ENCODE data around the gene TM7SF3. TPM values are rescaled to one million over a fixed set of nuclear protein-coding genes. Genes with fewer than 3 reads are reported as not detected.

The TM7SF3 gene
- total RNA-seq, 3 donors from 2014 or later = 40.2 to 60.0 (median 56.1) TPM

- DNase-seq (ENCODE audit: low spot score in 2 of 2) = peak; percentile 97 to 98
- Histone ChIP-seq H3K4me3 (peak within 1 kb of the TSS; percentile 85 to 97 (median 95)), H3K36me3 (no peaks in the 10 kb centered on the region), H3K9me3 (no peaks in the 10 kb centered on the region), H3K27ac (peak within 1 kb of the TSS; percentile 95), H3K27me3 (no peaks in the 10 kb centered on the region), H3K4me1 (peaks cover 0 to 10% of the 10 kb centered on the region in 2 donors)
- TF ChIP-seq CTCF (IDR thresholded peaks at IDR 0.05) (peak in 1 of 3 donors; percentile 10), POLR2AphosphoS5 (IDR thresholded peaks at IDR 0.05) (peak; percentile 94 to 96 (median 94)), POLR2A (IDR thresholded peaks at IDR 0.05) (peak; percentile 97)
- intact Hi-C loops (cut with DNase I; ENCODE audit: low total_unique reads) = no loop called here
Measured at GRCh38 chr12:26937863-26938700, 76.1 kb downstream of the TM7SF3 start, which contains the start of the genes FGFR1OP2 and INTS13. FGFR1OP2 (plus strand) TSS chr12:26938470; CDS start chr12:26954159, 15,689 bp downstream. INTS13 (minus strand) TSS chr12:26937981; CDS start chr12:26936803, 1,178 bp downstream.

GRCh38 chr12:26937443-26937862 is 76.7 kb downstream of the TM7SF3 start:
- no peaks in the 10 kb centered on the region for H3K9me3 ChIP-seq
- H3K36me3 ChIP-seq = no peaks in the 10 kb centered on the region
- DNase-seq (ENCODE audit: low spot score in 2 of 2) = no peak
- intact Hi-C loops (cut with DNase I; ENCODE audit: low total_unique reads) = no loop called here
- H3K4me3 ChIP-seq = peak overlapping the region; percentile 85 to 97 (median 95)
- peaks cover 0 to 10% of the 10 kb centered on the region in 2 donors for H3K4me1 ChIP-seq
- H3K27ac ChIP-seq = peak overlapping the region; percentile 95
- TF ChIP-seq POLR2AphosphoS5 (IDR thresholded peaks at IDR 0.05) = no peak
- H3K27me3 ChIP-seq = no peaks in the 10 kb centered on the region

- DNase-seq (ENCODE audit: low spot score in 2 of 2) = no peak
- Histone ChIP-seq H3K27ac (peak overlapping the region; percentile 95), H3K4me3 (peak overlapping the region; percentile 85 to 97 (median 95)), H3K4me1 (peaks cover 0 to 10% of the 10 kb centered on the region in 2 donors), H3K9me3 (no peaks in the 10 kb centered on the region), H3K27me3 (no peaks in the 10 kb centered on the region), H3K36me3 (no peaks in the 10 kb centered on the region)
- intact Hi-C loops (cut with DNase I; ENCODE audit: low total_unique reads) = no loop called here
- TF ChIP-seq POLR2AphosphoS5 (IDR thresholded peaks at IDR 0.05) (no peak), CTCF (IDR thresholded peaks at IDR 0.05) (no peak), POLR2A (IDR thresholded peaks at IDR 0.05) (no peak)
Measured at GRCh38 chr12:26936559-26937442, 77.4 kb downstream of the TM7SF3 start.

GRCh38 chr12:26935636-26936378 is 78.4 kb downstream of the TM7SF3 start:
- Histone ChIP-seq H3K27me3 (no peaks in the 10 kb centered on the region), H3K4me3 (peak overlapping the region in 1 of 3 donors; percentile 85), H3K4me1 (peaks cover 0 to 10% of the 10 kb centered on the region in 2 donors), H3K27ac (peak overlapping the region; percentile 5 to 22), H3K9me3 (no peaks in the 10 kb centered on the region), H3K36me3 (no peaks in the 10 kb centered on the region)
- no peak for DNase-seq (ENCODE audit: low spot score in 2 of 2)
- intact Hi-C loops (cut with DNase I; ENCODE audit: low total_unique reads) = no loop called here
- TF ChIP-seq CTCF (IDR thresholded peaks at IDR 0.05) (no peak), POLR2A (IDR thresholded peaks at IDR 0.05) (no peak), POLR2AphosphoS5 (IDR thresholded peaks at IDR 0.05) (no peak)

GRCh38 chr12:26929590-26929989 is 84.6 kb downstream of the TM7SF3 start:
- no peak for DNase-seq (ENCODE audit: low spot score in 2 of 2)
- Histone ChIP-seq H3K27ac (no peak overlapping the region), H3K4me1 (no peaks in the 10 kb centered on the region), H3K36me3 (peaks cover 6% of the 10 kb centered on the region), H3K4me3 (no peak overlapping the region), H3K27me3 (no peaks in the 10 kb centered on the region), H3K9me3 (no peaks in the 10 kb centered on the region)
- no peak for TF ChIP-seq POLR2AphosphoS5 (IDR thresholded peaks at IDR 0.05)
- no peak for TF ChIP-seq CTCF (IDR thresholded peaks at IDR 0.05)
- TF ChIP-seq POLR2A (IDR thresholded peaks at IDR 0.05) = no peak
- intact Hi-C loops (cut with DNase I; ENCODE audit: low total_unique reads) = no loop called here

All from breast epithelium (tissue), 4 donors.